Mesothelial cell of epicardium (in vitro differentiated cells): ENCODE measurements around the gene HES2. TPM values are rescaled to one million over a fixed set of nuclear protein-coding genes. Genes with fewer than 3 reads are reported as not detected.
A peak's percentile ranks its signal among the peaks of the same experiment; 100 is the strongest.

Experiments used
- DNase-seq, 2 experiments: peaks; one replicate each; pipeline ENCODE4 v3.0.0; 2021; ENCODE audit warnings: low spot score in 2 of 2; ENCODE audit not compliant: unreplicated experiment in 2 of 2
- H3K27ac Mint-ChIP-seq: 2 replicates; pipeline ENCODE4 v1.8.0; 2021; ENCODE audit warnings: mixed read lengths
- H3K27me3 Mint-ChIP-seq: 2 replicates; pipeline ENCODE4 v1.8.0; 2021; ENCODE audit warnings: low read depth, mixed read lengths
- H3K36me3 Mint-ChIP-seq: 2 replicates; pipeline ENCODE4 v1.8.0; 2021; ENCODE audit warnings: mixed read lengths
- H3K4me1 Mint-ChIP-seq: 2 replicates; pipeline ENCODE4 v1.8.0; 2021; ENCODE audit warnings: mixed read lengths
- H3K4me3 Mint-ChIP-seq: 2 replicates; pipeline ENCODE4 v1.8.0; 2021; ENCODE audit warnings: mild to moderate bottlenecking, moderate library complexity, mixed read lengths
- H3K9me3 Mint-ChIP-seq: 2 replicates; pipeline ENCODE4 v1.8.0; 2021; ENCODE audit warnings: mixed read lengths
- CTCF ChIP-seq: fragments of 200-600 bp; sonication (generic); IDR thresholded peaks from one replicate; pipeline ENCODE4 v1.5.0; 2021; ENCODE audit warnings: antibody characterized with exemption; ENCODE audit not compliant: unreplicated experiment
- total RNA-seq: library from RNA; stranded (reverse); gene quantifications from 3 replicates; pipeline ENCODE4 v1.2.1, GENCODE V29; 2021

The HES2 gene
- total RNA-seq, 1 donor from 2014 or later, result 0.98 TPM

- Mint-ChIP-seq H3K4me3 (no peak overlapping the region), H3K36me3 (no peaks in the 10 kb centered on the region), H3K27ac (no peak overlapping the region), H3K9me3 (no peaks in the 10 kb centered on the region), H3K27me3 (peaks cover 88% of the 10 kb centered on the region), H3K4me1 (peaks cover 5% of the 10 kb centered on the region)
- no peak for DNase-seq
- TF ChIP-seq CTCF, result no peak
Observed at GRCh38 chr1:6424000-6424565, 4.4 kb upstream of the HES2 start.

- Mint-ChIP-seq H3K27ac (no peak overlapping the region), H3K4me3 (no peak overlapping the region), H3K9me3 (no peaks in the 10 kb centered on the region), H3K27me3 (peaks cover 89% of the 10 kb centered on the region), H3K4me1 (peaks cover 5% of the 10 kb centered on the region), H3K36me3 (no peaks in the 10 kb centered on the region)
- TF ChIP-seq CTCF, result peak; percentile 81
- peak in 1 of 2 experiments; percentile 77 for DNase-seq
Observed at GRCh38 chr1:6423321-6423999, 3.7 kb upstream of the HES2 start.

GRCh38 chr1:6421266-6421665 lies 1.5 kb upstream of the HES2 start:
- no peaks in the 10 kb centered on the region for H3K9me3 Mint-ChIP-seq
- no peak for DNase-seq
- peaks cover 89% of the 10 kb centered on the region for H3K27me3 Mint-ChIP-seq
- no peaks in the 10 kb centered on the region for H3K36me3 Mint-ChIP-seq
- H3K4me1 Mint-ChIP-seq, result peaks cover 5% of the 10 kb centered on the region
- H3K27ac Mint-ChIP-seq, result no peak overlapping the region
- no peak overlapping the region for H3K4me3 Mint-ChIP-seq
- no peak for TF ChIP-seq CTCF

- H3K9me3 Mint-ChIP-seq, result no peaks in the 10 kb centered on the region
- TF ChIP-seq CTCF, result no peak
- peaks cover 89% of the 10 kb centered on the region for H3K27me3 Mint-ChIP-seq
- no peak for DNase-seq
- H3K27ac Mint-ChIP-seq, result no peak overlapping the region
- H3K36me3 Mint-ChIP-seq, result no peaks in the 10 kb centered on the region
- peaks cover 7% of the 10 kb centered on the region for H3K4me1 Mint-ChIP-seq
- peak overlapping the region; percentile 15 for H3K4me3 Mint-ChIP-seq
Observed at GRCh38 chr1:6420454-6421042, 829 bp upstream of the HES2 start.

- peaks cover 18% of the 10 kb centered on the region for H3K4me1 Mint-ChIP-seq
- no peak for DNase-seq
- H3K27me3 Mint-ChIP-seq, result peaks cover 94% of the 10 kb centered on the region
- H3K36me3 Mint-ChIP-seq, result no peaks in the 10 kb centered on the region
- TF ChIP-seq CTCF, result no peak
- no peak overlapping the region for H3K4me3 Mint-ChIP-seq
- H3K9me3 Mint-ChIP-seq, result no peaks in the 10 kb centered on the region
- H3K27ac Mint-ChIP-seq, result no peak overlapping the region
Observed at GRCh38 chr1:6419397-6419803, 319 bp downstream of the HES2 start.
